ENCODE data around the gene PPP1R1B.

The PPP1R1B gene

DNA sequence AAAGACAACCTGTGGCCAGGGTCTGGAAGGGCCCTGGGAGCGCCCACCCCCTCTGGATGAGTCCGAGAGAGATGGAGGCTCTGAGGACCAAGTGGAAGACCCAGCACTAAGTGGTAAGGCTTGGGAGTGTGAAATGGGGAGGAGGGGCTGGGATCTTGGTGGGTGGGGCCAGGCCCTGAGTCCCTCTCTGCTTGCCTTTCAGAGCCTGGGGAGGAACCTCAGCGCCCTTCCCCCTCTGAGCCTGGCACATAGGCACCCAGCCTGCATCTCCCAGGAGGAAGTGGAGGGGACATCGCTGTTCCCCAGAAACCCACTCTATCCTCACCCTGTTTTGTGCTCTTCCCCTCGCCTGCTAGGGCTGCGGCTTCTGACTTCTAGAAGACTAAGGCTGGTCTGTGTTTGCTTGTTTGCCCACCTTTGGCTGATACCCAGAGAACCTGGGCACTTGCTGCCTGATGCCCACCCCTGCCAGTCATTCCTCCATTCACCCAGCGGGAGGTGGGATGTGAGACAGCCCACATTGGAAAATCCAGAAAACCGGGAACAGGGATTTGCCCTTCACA is 8.9 kb downstream of the PPP1R1B start:
- Histone ChIP-seq H3K18ac (ENCODE audit: low read depth in 1 of 2, low read length in 2 of 2) (no peak overlapping the region), H3K9ac (ENCODE audit: low read length) (no peak overlapping the region), H2BK5ac (ENCODE audit: low read depth, low read length, poor library complexity, severe bottlenecking) (no peak overlapping the region), H3K9me3 (ENCODE audit: control insufficient read depth, low read length) (no peaks in the 10 kb centered on the region), H2AK5ac (ENCODE audit: low read length, severe bottlenecking) (peak overlapping the region; percentile 7), H2BK120ac (ENCODE audit: low read depth, low read length) (no peak overlapping the region), H3K14ac (ENCODE audit: low read length in 2 of 2) (no peak overlapping the region), H4K91ac (ENCODE audit: low read length) (no peak overlapping the region), H3K4me1 (ENCODE audit: control insufficient read depth, insufficient read depth, low read depth, low read length) (peaks cover 32% of the 10 kb centered on the region), H3K4me3 (ENCODE audit: insufficient read depth in 1 of 2, low read depth in 1 of 2, low read length in 2 of 2) (no peak overlapping the region), H3K79me1 (replicated peaks; ENCODE audit: low read length, poor library complexity, severe bottlenecking) (peaks cover 12% of the 10 kb centered on the region), H3K36me3 (ENCODE audit: control insufficient read depth in 1 of 2, insufficient read depth in 2 of 2, low read depth in 1 of 2, low read length in 2 of 2) (no peaks in the 10 kb centered on the region), H2BK12ac (ENCODE audit: low read length in 2 of 2) (no peak overlapping the region), H3K4me2 (ENCODE audit: low read length, poor library complexity, severe bottlenecking) (no peak overlapping the region), H3K4ac (ENCODE audit: low read depth in 1 of 2, low read length in 2 of 2) (no peak overlapping the region), H3K27me3 (ENCODE audit: control insufficient read depth in 1 of 2, insufficient read depth in 1 of 2, low read length in 2 of 2) (peaks cover 18% of the 10 kb centered on the region in 2 experiments), H2AFZ (ENCODE audit: low read depth, low read length) (no peak overlapping the region), H3K27ac (ENCODE audit: low read length, poor library complexity, severe bottlenecking) (no peak overlapping the region), H2BK15ac (ENCODE audit: low read depth, poor library complexity, severe bottlenecking) (no peak overlapping the region), H4K8ac (ENCODE audit: low read length) (no peak overlapping the region), H3K23ac (ENCODE audit: low read length in 2 of 2) (no peak overlapping the region)
- DNase-seq = no peak
- WGBS = 65% methylated on average over 8 of the region's 8 CpGs

DNA sequence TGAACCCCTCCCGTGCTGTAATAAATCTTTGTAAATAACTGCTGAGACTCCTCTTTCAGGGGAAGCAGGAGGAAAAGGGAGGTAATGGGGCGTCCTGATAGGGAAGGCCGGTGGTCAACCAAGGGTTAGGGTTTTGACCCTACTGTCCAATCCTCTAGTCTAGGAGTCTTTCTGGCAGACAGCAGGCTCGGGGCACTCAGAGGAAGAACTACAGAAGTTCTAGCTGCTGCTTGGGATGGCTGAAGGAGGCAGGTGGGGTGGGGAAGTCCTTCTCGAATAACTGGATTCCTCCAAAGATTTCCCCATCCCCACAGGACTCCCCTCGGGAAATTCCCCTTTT is 9.8 kb downstream of the PPP1R1B start:
- Histone ChIP-seq H3K23ac (ENCODE audit: low read length in 2 of 2) (no peak overlapping the region), H3K18ac (ENCODE audit: low read depth in 1 of 2, low read length in 2 of 2) (peak overlapping the region; percentile 64 to 70), H3K9me3 (ENCODE audit: control insufficient read depth, low read length) (no peaks in the 10 kb centered on the region), H4K8ac (ENCODE audit: low read length) (peak overlapping the region; percentile 94), H4K91ac (ENCODE audit: low read length) (no peak overlapping the region), H2BK5ac (ENCODE audit: low read depth, low read length, poor library complexity, severe bottlenecking) (no peak overlapping the region), H3K36me3 (ENCODE audit: control insufficient read depth in 1 of 2, insufficient read depth in 2 of 2, low read depth in 1 of 2, low read length in 2 of 2) (no peaks in the 10 kb centered on the region), H2BK15ac (ENCODE audit: low read depth, poor library complexity, severe bottlenecking) (no peak overlapping the region), H3K14ac (ENCODE audit: low read length in 2 of 2) (no peak overlapping the region), H3K4ac (ENCODE audit: low read depth in 1 of 2, low read length in 2 of 2) (peak overlapping the region; percentile 59), H3K4me2 (ENCODE audit: low read length, poor library complexity, severe bottlenecking) (peak overlapping the region; percentile 71), H3K4me3 (ENCODE audit: insufficient read depth in 1 of 2, low read depth in 1 of 2, low read length in 2 of 2) (peak overlapping the region; percentile 94 to 98), H3K27me3 (ENCODE audit: control insufficient read depth in 1 of 2, insufficient read depth in 1 of 2, low read length in 2 of 2) (peaks cover 11 to 12% of the 10 kb centered on the region in 2 experiments), H3K79me1 (replicated peaks; ENCODE audit: low read length, poor library complexity, severe bottlenecking) (peaks cover 12% of the 10 kb centered on the region), H2BK12ac (ENCODE audit: low read length in 2 of 2) (no peak overlapping the region), H3K4me1 (ENCODE audit: control insufficient read depth, insufficient read depth, low read depth, low read length) (peaks cover 35% of the 10 kb centered on the region), H3K27ac (ENCODE audit: low read length, poor library complexity, severe bottlenecking) (no peak overlapping the region), H2AFZ (ENCODE audit: low read depth, low read length) (peak overlapping the region; percentile 34), H2BK120ac (ENCODE audit: low read depth, low read length) (no peak overlapping the region), H2AK5ac (ENCODE audit: low read length, severe bottlenecking) (peak overlapping the region; percentile 57), H3K9ac (ENCODE audit: low read length) (peak overlapping the region; percentile 93)
- DNase-seq = no peak
- WGBS = 45% methylated on average over 6 of the region's 6 CpGs

DNA sequence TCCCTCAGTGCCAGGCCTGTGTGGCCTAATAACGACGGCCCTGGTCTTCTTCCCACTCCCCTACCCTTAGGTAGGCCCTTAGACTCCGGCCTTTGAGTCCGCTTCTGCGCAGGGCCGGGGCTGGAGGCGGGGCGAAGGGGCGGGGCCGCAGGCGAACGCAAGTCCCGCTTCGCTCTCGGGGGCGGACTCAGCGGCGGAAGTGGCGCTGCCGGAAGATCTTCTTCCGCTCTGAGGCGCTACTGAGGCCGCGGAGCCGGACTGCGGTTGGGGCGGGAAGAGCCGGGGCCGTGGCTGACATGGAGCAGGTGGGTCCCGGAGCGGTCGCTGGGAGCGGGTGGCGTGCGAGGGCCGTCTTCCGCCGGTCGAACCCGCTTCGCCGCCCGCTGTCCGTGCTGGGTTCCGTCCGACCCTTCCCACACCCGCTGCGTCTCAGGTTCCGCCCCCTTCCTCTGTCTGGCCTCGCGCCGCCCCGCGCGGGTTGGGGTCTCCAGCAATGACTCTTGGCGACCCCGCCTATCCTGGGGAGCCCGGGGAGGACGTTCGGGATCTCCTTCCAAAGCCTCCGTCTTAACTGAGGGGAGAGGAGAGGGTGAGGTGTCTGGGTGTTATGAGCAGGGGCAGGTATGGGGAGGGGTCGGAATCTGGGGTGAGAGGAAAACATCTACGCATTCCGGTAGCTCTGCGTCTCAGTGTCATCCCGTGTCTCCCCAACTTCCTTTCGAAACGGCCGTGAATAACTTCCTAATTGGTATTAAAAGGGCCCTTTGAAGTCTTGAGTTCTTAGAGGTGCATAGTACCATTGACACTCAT is 10.4 kb downstream of the PPP1R1B start, which contains the start of gene STARD3:
TSS of gene STARD3 (plus strand) at position 218 of the 810 bp plus-strand sequence. CDS start 16,388 bp downstream, outside the sequence.
- H3K4ac ChIP-seq (ENCODE audit: low read depth in 1 of 2, low read length in 2 of 2) = peak within 1 kb of the TSS; percentile 59 to 84
- peak within 1 kb of the TSS; percentile 57 for H2BK15ac ChIP-seq (ENCODE audit: low read depth, poor library complexity, severe bottlenecking)
- peak within 1 kb of the TSS; percentile 81 for H2BK5ac ChIP-seq (ENCODE audit: low read depth, low read length, poor library complexity, severe bottlenecking)
- peak within 1 kb of the TSS; percentile 94 to 98 for H3K4me3 ChIP-seq (ENCODE audit: insufficient read depth in 1 of 2, low read depth in 1 of 2, low read length in 2 of 2)
- H3K27ac ChIP-seq (ENCODE audit: low read length, poor library complexity, severe bottlenecking) = no peak within 1 kb of the TSS
- peak within 1 kb of the TSS; percentile 94 for H4K8ac ChIP-seq (ENCODE audit: low read length)
- no peaks in the 10 kb centered on the region for H3K9me3 ChIP-seq (ENCODE audit: control insufficient read depth, low read length)
- peaks cover 36% of the 10 kb centered on the region for H3K4me1 ChIP-seq (ENCODE audit: control insufficient read depth, insufficient read depth, low read depth, low read length)
- H3K36me3 ChIP-seq (ENCODE audit: control insufficient read depth in 1 of 2, insufficient read depth in 2 of 2, low read depth in 1 of 2, low read length in 2 of 2) = peaks cover 0 to 5% of the 10 kb centered on the region in 2 experiments
- H4K91ac ChIP-seq (ENCODE audit: low read length) = peak within 1 kb of the TSS; percentile 87
- WGBS = under 1% methylated on average over 63 of the region's 69 CpGs
- peak within 1 kb of the TSS; percentile 91 for H3K4me2 ChIP-seq (ENCODE audit: low read length, poor library complexity, severe bottlenecking)
- peak within 1 kb of the TSS; percentile 96 for H2AFZ ChIP-seq (ENCODE audit: low read depth, low read length)
- peak within 1 kb of the TSS; percentile 85 to 94 for H3K18ac ChIP-seq (ENCODE audit: low read depth in 1 of 2, low read length in 2 of 2)
- peaks cover 18% of the 10 kb centered on the region for H3K79me1 ChIP-seq (replicated peaks; ENCODE audit: low read length, poor library complexity, severe bottlenecking)
- H2AK5ac ChIP-seq (ENCODE audit: low read length, severe bottlenecking) = peak within 1 kb of the TSS; percentile 57
- H3K9ac ChIP-seq (ENCODE audit: low read length) = peak within 1 kb of the TSS; percentile 93
- peak; percentile 88 for DNase-seq
- peak within 1 kb of the TSS; percentile 80 for H2BK120ac ChIP-seq (ENCODE audit: low read depth, low read length)
- peak within 1 kb of the TSS in 1 of 2 experiments; percentile 85 for H3K14ac ChIP-seq (ENCODE audit: low read length in 2 of 2)
- peaks cover 5 to 6% of the 10 kb centered on the region in 2 experiments for H3K27me3 ChIP-seq (ENCODE audit: control insufficient read depth in 1 of 2, insufficient read depth in 1 of 2, low read length in 2 of 2)
- H3K23ac ChIP-seq (ENCODE audit: low read length in 2 of 2) = peak within 1 kb of the TSS in 1 of 2 experiments; percentile 87
- no peak within 1 kb of the TSS for H2BK12ac ChIP-seq (ENCODE audit: low read length in 2 of 2)

DNA sequence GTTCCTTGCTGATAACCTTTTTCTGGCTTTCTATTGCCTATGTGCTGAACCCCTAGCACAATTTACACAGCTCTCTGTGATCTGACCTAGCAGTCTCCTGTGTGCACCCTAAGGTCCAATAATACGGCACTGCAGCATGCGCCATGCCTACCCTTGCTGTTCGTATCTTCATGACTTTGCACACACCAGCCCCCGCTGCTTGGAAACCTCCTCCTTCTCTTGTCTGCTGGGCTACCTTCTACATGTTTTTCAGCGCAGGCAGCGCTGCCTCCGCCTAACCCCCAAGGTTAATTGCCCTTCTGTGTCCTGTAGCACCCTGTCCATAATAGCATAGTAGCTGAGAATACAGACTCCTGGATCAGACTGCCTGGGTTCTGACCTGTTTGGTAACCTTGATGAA is 11.6 kb downstream of the PPP1R1B start:
- no peaks in the 10 kb centered on the region for H3K9me3 ChIP-seq (ENCODE audit: control insufficient read depth, low read length)
- no peak for DNase-seq
- H2BK15ac ChIP-seq (ENCODE audit: low read depth, poor library complexity, severe bottlenecking) = no peak overlapping the region
- no peak overlapping the region for H2BK120ac ChIP-seq (ENCODE audit: low read depth, low read length)
- H2BK5ac ChIP-seq (ENCODE audit: low read depth, low read length, poor library complexity, severe bottlenecking) = no peak overlapping the region
- H3K23ac ChIP-seq (ENCODE audit: low read length in 2 of 2) = no peak overlapping the region
- H3K79me1 ChIP-seq (replicated peaks; ENCODE audit: low read length, poor library complexity, severe bottlenecking) = peaks cover 27% of the 10 kb centered on the region
- no peak overlapping the region for H3K27ac ChIP-seq (ENCODE audit: low read length, poor library complexity, severe bottlenecking)
- peak overlapping the region; percentile 14 to 98 for H3K4me3 ChIP-seq (ENCODE audit: insufficient read depth in 1 of 2, low read depth in 1 of 2, low read length in 2 of 2)
- H2BK12ac ChIP-seq (ENCODE audit: low read length in 2 of 2) = no peak overlapping the region
- no peak overlapping the region for H3K14ac ChIP-seq (ENCODE audit: low read length in 2 of 2)
- no peaks in the 10 kb centered on the region for H3K27me3 ChIP-seq (ENCODE audit: control insufficient read depth in 1 of 2, insufficient read depth in 1 of 2, low read length in 2 of 2)
- H3K4me2 ChIP-seq (ENCODE audit: low read length, poor library complexity, severe bottlenecking) = peak overlapping the region; percentile 91
- no peak overlapping the region for H4K91ac ChIP-seq (ENCODE audit: low read length)
- H3K4me1 ChIP-seq (ENCODE audit: control insufficient read depth, insufficient read depth, low read depth, low read length) = peaks cover 45% of the 10 kb centered on the region
- 94% methylated on average over 7 of the region's 7 CpGs for WGBS
- H2AFZ ChIP-seq (ENCODE audit: low read depth, low read length) = no peak overlapping the region
- no peak overlapping the region for H3K4ac ChIP-seq (ENCODE audit: low read depth in 1 of 2, low read length in 2 of 2)
- peaks cover 0 to 7% of the 10 kb centered on the region in 2 experiments for H3K36me3 ChIP-seq (ENCODE audit: control insufficient read depth in 1 of 2, insufficient read depth in 2 of 2, low read depth in 1 of 2, low read length in 2 of 2)
- H2AK5ac ChIP-seq (ENCODE audit: low read length, severe bottlenecking) = peak overlapping the region; percentile 33
- peak overlapping the region; percentile 43 for H4K8ac ChIP-seq (ENCODE audit: low read length)
- peak overlapping the region in 1 of 2 experiments; percentile 13 for H3K18ac ChIP-seq (ENCODE audit: low read depth in 1 of 2, low read length in 2 of 2)
- H3K9ac ChIP-seq (ENCODE audit: low read length) = peak overlapping the region; percentile 93
